ENCODE results near the gene ARID4B.

Gene ARID4B

DNA sequence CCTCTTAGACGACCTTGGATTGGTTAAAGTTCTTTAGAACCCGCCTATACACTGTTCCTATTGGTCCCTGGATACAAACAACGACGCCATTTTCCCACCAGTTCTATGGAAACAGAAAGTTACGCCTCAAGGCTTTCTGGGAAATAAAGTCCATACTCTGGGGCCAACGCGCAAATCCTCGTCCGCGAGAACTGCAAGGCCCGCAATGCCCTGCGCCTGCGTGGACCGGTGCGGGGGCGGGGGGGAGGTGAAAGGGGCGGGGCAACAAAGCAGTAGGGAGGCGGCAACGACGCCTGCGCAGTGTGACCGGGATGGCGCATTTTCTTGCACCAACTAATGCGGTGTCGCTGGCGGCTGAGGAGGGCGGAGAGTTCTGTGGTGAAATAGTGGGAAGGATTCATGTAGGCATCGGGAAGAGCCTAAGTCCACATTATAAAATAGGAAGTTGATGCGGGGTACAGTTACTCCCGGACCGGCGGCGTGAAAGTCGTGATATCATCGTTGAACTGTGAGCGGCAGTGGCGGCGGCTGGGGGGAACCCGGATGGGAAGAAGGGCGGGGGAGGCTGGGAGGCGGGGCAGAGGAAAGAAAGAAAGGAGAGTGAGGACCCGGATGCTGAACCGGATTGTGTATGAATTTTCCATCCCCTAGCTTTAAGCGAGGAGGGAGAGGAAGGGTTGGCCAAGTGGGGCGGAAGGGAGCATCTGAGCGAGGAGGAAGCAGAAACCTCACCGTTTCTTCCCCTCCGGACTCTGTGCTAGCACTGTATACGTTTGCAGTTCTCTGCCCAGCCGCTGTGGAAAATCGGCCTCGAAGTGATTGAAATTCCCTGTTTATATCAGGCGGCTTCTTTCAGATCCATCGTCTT is 526 bp upstream of the ARID4B start, which contains the start of gene GGPS1:
Gene GGPS1, plus strand, starts transcription at position 300 of the 868 bp plus-strand sequence. CDS start 6,695 bp downstream, outside the sequence.
- Histone ChIP-seq H3K27ac (peak within 1 kb of the TSS; percentile 98 to 99), H3K4me3 (peak within 1 kb of the TSS; percentile 93)
- TF ChIP-seq, protein P1, sequence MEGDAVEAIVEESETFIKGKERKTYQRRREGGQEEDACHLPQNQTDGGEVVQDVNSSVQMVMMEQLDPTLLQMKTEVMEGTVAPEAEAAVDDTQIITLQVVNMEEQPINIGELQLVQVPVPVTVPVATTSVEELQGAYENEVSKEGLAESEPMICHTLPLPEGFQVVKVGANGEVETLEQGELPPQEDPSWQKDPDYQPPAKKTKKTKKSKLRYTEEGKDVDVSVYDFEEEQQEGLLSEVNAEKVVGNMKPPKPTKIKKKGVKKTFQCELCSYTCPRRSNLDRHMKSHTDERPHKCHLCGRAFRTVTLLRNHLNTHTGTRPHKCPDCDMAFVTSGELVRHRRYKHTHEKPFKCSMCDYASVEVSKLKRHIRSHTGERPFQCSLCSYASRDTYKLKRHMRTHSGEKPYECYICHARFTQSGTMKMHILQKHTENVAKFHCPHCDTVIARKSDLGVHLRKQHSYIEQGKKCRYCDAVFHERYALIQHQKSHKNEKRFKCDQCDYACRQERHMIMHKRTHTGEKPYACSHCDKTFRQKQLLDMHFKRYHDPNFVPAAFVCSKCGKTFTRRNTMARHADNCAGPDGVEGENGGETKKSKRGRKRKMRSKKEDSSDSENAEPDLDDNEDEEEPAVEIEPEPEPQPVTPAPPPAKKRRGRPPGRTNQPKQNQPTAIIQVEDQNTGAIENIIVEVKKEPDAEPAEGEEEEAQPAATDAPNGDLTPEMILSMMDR (IDR thresholded peaks at IDR 0.05) = no peak
- peak; percentile 99 for DNase-seq (ENCODE audit: low spot score)

DNA sequence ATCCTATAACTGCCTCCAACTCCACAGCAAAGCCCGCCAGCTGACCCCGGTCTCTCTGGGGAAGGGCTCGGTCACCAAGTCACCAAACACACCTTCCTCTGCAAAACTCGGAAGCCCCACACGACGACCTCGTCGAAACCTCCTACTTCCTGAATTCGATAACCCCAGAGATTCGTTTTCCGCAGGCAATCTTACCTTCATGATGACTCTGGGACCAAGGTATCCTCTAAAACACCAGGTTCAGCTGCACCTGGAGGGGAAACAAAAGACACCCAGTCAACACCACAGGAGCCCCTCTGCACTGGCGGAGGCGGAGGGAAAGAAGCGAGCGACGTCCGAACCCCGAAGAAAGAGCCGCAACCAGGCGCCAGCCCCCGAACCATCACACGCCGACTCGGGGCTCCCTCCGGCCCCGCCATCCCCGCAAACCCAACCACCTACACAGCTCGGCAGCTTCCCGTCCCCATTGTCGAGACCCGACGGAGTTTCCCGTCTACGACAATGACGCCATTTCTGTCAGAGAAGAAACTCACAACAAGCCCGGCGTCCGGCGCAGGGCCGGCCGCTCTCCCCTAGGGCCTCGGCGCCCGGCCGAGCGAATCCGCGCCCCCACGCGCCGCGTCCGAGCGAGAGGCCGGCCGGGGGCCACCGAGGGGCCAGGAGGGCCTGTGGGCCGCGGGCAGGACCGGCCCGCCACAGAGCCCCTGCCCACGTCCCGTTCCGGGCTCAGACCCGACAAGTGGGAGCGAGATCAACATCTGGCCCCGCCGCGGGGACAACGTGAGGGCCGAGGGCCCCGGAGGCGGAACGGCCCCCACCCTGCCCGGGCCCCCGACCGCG is 1.0 kb downstream of the ARID4B start:
- H3K4me3 ChIP-seq = peak overlapping the region; percentile 93
- TF ChIP-seq, protein P1 (IDR thresholded peaks at IDR 0.05) = no peak
- DNase-seq (ENCODE audit: low spot score) = peak; percentile 77
- H3K27ac ChIP-seq = peak overlapping the region; percentile 96 to 99

DNA sequence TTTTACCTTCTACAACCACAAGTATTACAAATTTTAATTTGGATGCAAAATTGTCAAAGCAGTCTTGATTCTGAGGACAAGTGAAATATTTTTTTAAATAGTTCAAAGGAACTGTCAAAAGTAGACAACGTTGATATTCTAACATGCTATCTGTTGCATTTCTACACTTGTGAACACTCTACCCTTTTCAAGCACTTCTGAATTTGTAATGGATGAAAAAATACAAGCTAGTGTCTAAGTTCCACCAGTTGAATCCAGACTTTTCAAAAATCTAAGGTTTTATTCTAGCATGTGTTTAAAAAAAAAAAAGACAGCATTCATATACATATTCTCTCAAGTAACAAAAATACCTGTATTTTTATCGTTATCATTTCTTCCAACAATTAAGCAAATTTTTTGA is 2.1 kb downstream of the ARID4B start:
- Histone ChIP-seq H3K4me3 (peak overlapping the region; percentile 93), H3K27ac (no peak overlapping the region)
- TF ChIP-seq, protein P1 (IDR thresholded peaks at IDR 0.05) = no peak
- no peak for DNase-seq (ENCODE audit: low spot score)

DNA sequence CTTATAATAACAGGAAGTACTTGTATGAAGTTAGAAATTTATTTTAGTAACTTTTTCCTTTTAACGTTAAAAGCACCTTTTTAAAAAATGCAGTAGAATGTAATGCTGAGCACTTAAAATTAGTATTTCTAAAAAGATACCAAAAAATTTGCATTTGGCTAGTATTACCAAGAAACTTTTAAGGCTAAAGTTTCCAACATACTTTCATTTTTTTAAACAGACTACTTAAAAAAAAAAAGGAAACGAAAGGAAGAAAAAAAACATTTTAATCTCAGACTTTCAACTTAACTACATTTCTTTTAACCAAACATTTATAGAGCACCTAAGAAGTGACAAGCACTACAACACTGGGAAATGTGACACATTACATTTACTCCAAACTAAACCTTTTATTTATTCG is 2.8 kb downstream of the ARID4B start:
- Histone ChIP-seq H3K4me3 (peak overlapping the region; percentile 93), H3K27ac (no peak overlapping the region)
- TF ChIP-seq, protein P1 (IDR thresholded peaks at IDR 0.05) = no peak
- no peak for DNase-seq (ENCODE audit: low spot score)

DNA sequence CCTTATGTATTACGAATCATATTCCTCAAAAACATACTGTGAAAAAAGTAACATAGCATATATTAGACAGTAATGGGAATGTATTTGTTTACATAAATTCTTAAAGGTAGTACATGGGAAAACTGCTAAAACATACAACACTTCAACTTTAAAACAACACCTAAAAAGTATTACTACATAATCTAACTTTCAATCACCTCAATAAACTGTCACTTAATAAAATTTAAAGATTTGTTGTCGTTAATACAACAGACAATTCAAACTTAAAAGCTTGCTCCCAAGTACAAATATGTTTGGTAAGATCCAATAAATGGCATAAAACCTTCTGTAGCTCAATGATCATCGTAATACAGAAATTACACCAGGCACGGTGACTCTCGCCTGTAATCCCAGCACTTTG is 3.7 kb downstream of the ARID4B start:
- Histone ChIP-seq H3K27ac (no peak overlapping the region), H3K4me3 (no peak overlapping the region)
- TF ChIP-seq, protein P1 (IDR thresholded peaks at IDR 0.05) = no peak
- no peak for DNase-seq (ENCODE audit: low spot score)

DNA sequence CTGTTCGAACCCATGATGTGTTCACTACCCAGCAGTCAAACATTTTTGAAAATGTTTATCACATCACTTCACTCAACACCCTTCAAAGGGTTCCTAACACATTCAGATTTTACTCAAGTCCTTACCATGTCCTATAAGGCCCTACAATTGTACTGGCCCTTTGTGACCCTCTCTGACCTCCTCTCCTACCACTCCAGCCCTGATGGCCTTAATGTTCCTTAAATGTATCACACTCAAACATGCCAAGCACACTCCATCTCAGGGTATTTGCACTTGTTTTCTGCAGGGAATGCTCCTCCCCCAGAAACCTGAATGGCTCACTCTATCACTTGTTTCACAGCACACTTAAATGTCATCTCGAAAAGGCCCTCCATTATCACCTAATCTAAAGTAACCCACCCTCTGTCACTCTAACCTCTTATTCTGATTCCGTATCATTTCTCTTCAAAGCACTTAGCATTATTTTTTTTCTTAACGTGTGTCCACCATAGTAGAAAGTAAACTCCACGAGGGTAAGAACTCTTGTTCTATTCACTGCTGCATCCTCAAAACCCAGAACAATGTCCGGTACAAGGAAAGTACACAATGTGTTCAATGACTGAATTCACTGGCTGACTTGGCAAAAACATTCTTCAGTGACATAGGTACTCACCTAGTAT is 7.3 kb downstream of the ARID4B start:
- no peak overlapping the region for H3K4me3 ChIP-seq
- no peak overlapping the region for H3K27ac ChIP-seq
- no peak for DNase-seq (ENCODE audit: low spot score)
- TF ChIP-seq, protein P1 (IDR thresholded peaks at IDR 0.05) = no peak

All from coronary artery (tissue), 2 donors.